ENCODE results near the gene KIF13A. TPM values are rescaled to one million over a fixed set of nuclear protein-coding genes. Genes with fewer than 3 reads are reported as not detected.
"Not testable (repeated sequence)": the region's sequence is repeated elsewhere in the genome, so short reads cannot be mapped to it uniquely, and the experiment has no call there.

The KIF13A gene
- 11.4 and 12.7 TPM in 2 replicates for total RNA-seq (2014; rRNA removed; shearing (Covaris generic))

- DNase-seq (ENCODE audit: low spot score), result no peak
Measured at GRCh38 chr6:17987447-17987696, at the start of gene KIF13A. TSS of gene KIF13A (minus strand) at chr6:17987635. CDS start at chr6:17987463, 172 bp downstream.

- DNase-seq (ENCODE audit: low spot score), result no peak
Measured at GRCh38 chr6:18036781-18037180, 49.3 kb upstream of the KIF13A start.

GRCh38 chr6:18035330-18035854 lies 48.0 kb upstream of the KIF13A start:
- no peak for DNase-seq (ENCODE audit: low spot score)

GRCh38 chr6:18034798-18035202 lies 47.4 kb upstream of the KIF13A start:
- DNase-seq (ENCODE audit: low spot score), result peak; percentile 19

- DNase-seq (ENCODE audit: low spot score), result no peak
Measured at GRCh38 chr6:18031680-18032256, 44.3 kb upstream of the KIF13A start.

- no peak for DNase-seq (ENCODE audit: low spot score)
Measured at GRCh38 chr6:18031189-18031588, 43.8 kb upstream of the KIF13A start.

- DNase-seq (ENCODE audit: low spot score), result no peak
Measured at GRCh38 chr6:18028332-18028731, 40.9 kb upstream of the KIF13A start.

- no peak for DNase-seq (ENCODE audit: low spot score)
Measured at GRCh38 chr6:18025596-18025995, 38.2 kb upstream of the KIF13A start.

- no peak for DNase-seq (ENCODE audit: low spot score)
Measured at GRCh38 chr6:18024876-18025275, 37.4 kb upstream of the KIF13A start.

- no peak for DNase-seq (ENCODE audit: low spot score)
Measured at GRCh38 chr6:18023891-18024290, 36.5 kb upstream of the KIF13A start.

- no peak for DNase-seq (ENCODE audit: low spot score)
Measured at GRCh38 chr6:18022398-18023231, 35.2 kb upstream of the KIF13A start.

GRCh38 chr6:18021166-18021850 lies 33.9 kb upstream of the KIF13A start:
- no peak for DNase-seq (ENCODE audit: low spot score)

- not testable (repeated sequence) for DNase-seq (ENCODE audit: low spot score)
Measured at GRCh38 chr6:18020545-18020944, 33.1 kb upstream of the KIF13A start.

GRCh38 chr6:18019539-18020534 lies 32.4 kb upstream of the KIF13A start:
- no peak for DNase-seq (ENCODE audit: low spot score)

GRCh38 chr6:18019133-18019532 lies 31.7 kb upstream of the KIF13A start:
- not testable (repeated sequence) for DNase-seq (ENCODE audit: low spot score)

GRCh38 chr6:18016698-18017097 lies 29.3 kb upstream of the KIF13A start:
- no peak for DNase-seq (ENCODE audit: low spot score)

- DNase-seq (ENCODE audit: low spot score), result no peak
Measured at GRCh38 chr6:18016133-18016532, 28.7 kb upstream of the KIF13A start.

- no peak for DNase-seq (ENCODE audit: low spot score)
Measured at GRCh38 chr6:18011287-18011686, 23.9 kb upstream of the KIF13A start.

- not testable (repeated sequence) for DNase-seq (ENCODE audit: low spot score)
Measured at GRCh38 chr6:18010540-18010939, 23.1 kb upstream of the KIF13A start.

- no peak for DNase-seq (ENCODE audit: low spot score)
Measured at GRCh38 chr6:18004256-18004985, 17.0 kb upstream of the KIF13A start.

- no peak for DNase-seq (ENCODE audit: low spot score)
Measured at GRCh38 chr6:17999425-17999824, 12.0 kb upstream of the KIF13A start.

Measured in H4 (cell line).